Diencephalon (tissue), 1 donor: ENCODE measurements around the gene OR6M1. TPM values are rescaled to one million over a fixed set of nuclear protein-coding genes. Genes with fewer than 3 reads are reported as not detected.

Source experiments
- small RNA-seq: library from RNA; depleted of rRNA; stranded (forward); fragments of <200 nt; gene quantifications from one replicate; pipeline ENCODE3, GENCODE V24; 2014
- total RNA-seq: library from RNA; depleted of rRNA; stranded (reverse); fragments of >200 nt; gene quantifications from one replicate; pipeline ENCODE4 v1.2.3, GENCODE V29; 2014

Gene OR6M1
- not detected for total RNA-seq

GRCh38 chr11:123806249-123806648, at the start of gene OR6M1:
TSS of gene OR6M1 (minus strand) at chr11:123806349. CDS start at chr11:123806349, 0 bp downstream.

Small RNA genes lying within 50 kb of the gene (small RNA-seq; reads per million reads assigned to genes)
- not detected for gene RNU1-21P

Other genes with a start within 250 kb of the OR6M1 start
- gene SCN3B, start 151.7 kb downstream of the OR6M1 start, total RNA-seq, result 120 TPM
- gene ZNF202, start 64.7 kb downstream of the OR6M1 start, total RNA-seq, result 19.4 TPM
- gene OR6X1, start 51.8 kb downstream of the OR6M1 start, total RNA-seq, result not detected
- not detected for gene TMEM225, start 79.3 kb upstream of the OR6M1 start, total RNA-seq
- gene OR8D4, start 95.8 kb upstream of the OR6M1 start, total RNA-seq, result 0.23 TPM
- not detected for gene OR4D5, start 133.3 kb upstream of the OR6M1 start, total RNA-seq
- not detected for gene OR6T1, start 137.5 kb upstream of the OR6M1 start, total RNA-seq
- gene OR10S1, start 171.4 kb upstream of the OR6M1 start, total RNA-seq, result not detected
- not detected for gene OR10G6, start 188.8 kb upstream of the OR6M1 start, total RNA-seq
- not detected for gene OR10G4, start 206.6 kb upstream of the OR6M1 start, total RNA-seq
- gene OR10G9, start 216.7 kb upstream of the OR6M1 start, total RNA-seq, result not detected
- not detected for gene OR10G8, start 220.4 kb upstream of the OR6M1 start, total RNA-seq
- gene OR10G7, start 235.0 kb upstream of the OR6M1 start, total RNA-seq, result not detected